Endodermal cell (in vitro differentiated cells): ENCODE data around the gene CCDC82. TPM values are rescaled to one million over a fixed set of nuclear protein-coding genes. Genes with fewer than 3 reads are reported as not detected.

Experiments
- DNase-seq: peaks from one replicate; pipeline ENCODE4 v3.0.0-alpha.2; 2017
- H3K27ac ChIP-seq: 2 replicates; pipeline ENCODE4 v1.5.1; 2013; ENCODE audit warnings: mild to moderate bottlenecking, low read depth, low read length, moderate library complexity
- H3K27me3 ChIP-seq: 2 replicates; pipeline ENCODE4 v1.6.1; 2013; ENCODE audit warnings: mild to moderate bottlenecking, low read length, moderate library complexity; ENCODE audit not compliant: insufficient read depth, control insufficient read depth, poor library complexity, severe bottlenecking
- H3K36me3 ChIP-seq: 2 replicates; pipeline ENCODE4 v1.7.0; 2013; ENCODE audit warnings: mild to moderate bottlenecking, low read length, moderate library complexity; ENCODE audit not compliant: control insufficient read depth, insufficient read depth
- H3K4me1 ChIP-seq: one replicate; pipeline ENCODE4 v1.7.0; 2013; ENCODE audit warnings: low read length; ENCODE audit not compliant: control insufficient read depth, insufficient read depth
- H3K4me3 ChIP-seq: 2 replicates; pipeline ENCODE4 v1.5.1; 2013; ENCODE audit warnings: mild to moderate bottlenecking, low read length, moderate library complexity
- H3K9ac ChIP-seq: 2 replicates; pipeline ENCODE4 v1.6.1; 2013; ENCODE audit warnings: mild to moderate bottlenecking, low read length, moderate library complexity; ENCODE audit not compliant: poor library complexity, severe bottlenecking; ENCODE audit errors: extremely low read depth
- H3K9me3 ChIP-seq: 2 replicates; pipeline ENCODE4 v1.6.1; 2013; ENCODE audit warnings: mild to moderate bottlenecking, low read length, moderate library complexity; ENCODE audit not compliant: control insufficient read depth
- H3K27ac Mint-ChIP-seq: 2 replicates; pipeline ENCODE4 v1.8.0; 2020; ENCODE audit warnings: mixed read lengths
- H3K27me3 Mint-ChIP-seq: 2 replicates; pipeline ENCODE4 v1.8.0; 2021; ENCODE audit warnings: mild to moderate bottlenecking, mixed read lengths; ENCODE audit not compliant: insufficient read depth
- H3K36me3 Mint-ChIP-seq: 2 replicates; pipeline ENCODE4 v1.8.0; 2020; ENCODE audit warnings: low read depth, mixed read lengths
- H3K4me1 Mint-ChIP-seq: 2 replicates; pipeline ENCODE4 v1.8.0; 2020; ENCODE audit warnings: mixed read lengths
- H3K4me3 Mint-ChIP-seq: 2 replicates; pipeline ENCODE4 v1.8.0; 2020; ENCODE audit warnings: mild to moderate bottlenecking, moderate library complexity, mixed read lengths
- H3K9me3 Mint-ChIP-seq: 2 replicates; pipeline ENCODE4 v1.8.0; 2020; ENCODE audit warnings: mild to moderate bottlenecking, mixed read lengths
- WGBS, 2 experiments: methylation state at CpG; one replicate each; pipeline versions ENCODE4 v1.1.5 to v1.1.7; 2013; ENCODE audit warnings: missing lambda C conversion rate in 2 of 2, mixed read lengths in 1 of 2; ENCODE audit not compliant: insufficient coverage in 1 of 2, insufficient read length in 1 of 2; 5-methylcytosine and 5-hydroxymethylcytosine counted together
- total RNA-seq, 2 donors: library from RNA; stranded (reverse); fragmentation: NEBNext Ultra II Directional in 1 of 2; extraction: Animal tissue kit (Norgen Biotek cat#: 25700) in 1 of 2; gene quantifications; 2 replicates in 1 of 2; 3 replicates in 1 of 2; pipeline ENCODE4 v1.2.1, GENCODE V29; 2021
- TF ChIP-seq, protein P1 (sequence below): fragments of 200-600 bp; sonication (generic); conservative IDR thresholded peaks from 2 replicates; pipeline ENCODE4 v1.5.0; 2021; ENCODE audit warnings: antibody characterized with exemption, mild to moderate bottlenecking

The CCDC82 gene
- total RNA-seq, 2 donors from 2014 or later: 16.3 to 25.7 TPM

DNA sequence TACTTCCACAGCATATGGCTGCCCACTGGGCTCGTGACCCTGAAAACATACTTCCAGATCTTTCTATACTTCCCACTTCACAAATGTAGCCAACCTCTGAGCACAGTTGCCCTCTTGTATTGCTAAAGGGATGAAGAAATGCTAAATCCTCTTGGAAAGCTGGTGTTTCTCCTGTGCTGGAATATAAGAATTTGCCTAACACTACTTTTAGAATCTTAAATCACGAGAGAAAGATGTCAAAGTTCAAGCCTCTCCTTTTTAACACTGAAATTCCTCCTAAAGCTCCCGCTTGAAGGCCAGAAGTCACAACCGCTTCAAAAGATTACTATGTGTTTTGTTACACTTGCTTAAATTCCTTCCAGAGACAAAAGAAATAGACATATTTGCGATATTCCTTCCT lies 68.6 kb downstream of the CCDC82 start:
- Mint-ChIP-seq H3K27ac (no peak overlapping the region), H3K36me3 (peaks cover 3% of the 10 kb centered on the region), H3K4me1 (peaks cover 34% of the 10 kb centered on the region), H3K9me3 (no peaks in the 10 kb centered on the region), H3K4me3 (no peak overlapping the region), H3K27me3 (no peaks in the 10 kb centered on the region)
- no peak for DNase-seq
- no peaks in the 10 kb centered on the region for H3K9me3 ChIP-seq
- peaks cover 10% of the 10 kb centered on the region for H3K4me1 ChIP-seq
- H3K4me3 ChIP-seq: no peak overlapping the region
- H3K36me3 ChIP-seq: no peaks in the 10 kb centered on the region
- 87 to 91% methylated on average over 3 to 5 of the region's 5 CpGs for WGBS, 2 experiments
- H3K9ac ChIP-seq: no peak overlapping the region
- no peaks in the 10 kb centered on the region for H3K27me3 ChIP-seq
- TF ChIP-seq, protein P1, sequence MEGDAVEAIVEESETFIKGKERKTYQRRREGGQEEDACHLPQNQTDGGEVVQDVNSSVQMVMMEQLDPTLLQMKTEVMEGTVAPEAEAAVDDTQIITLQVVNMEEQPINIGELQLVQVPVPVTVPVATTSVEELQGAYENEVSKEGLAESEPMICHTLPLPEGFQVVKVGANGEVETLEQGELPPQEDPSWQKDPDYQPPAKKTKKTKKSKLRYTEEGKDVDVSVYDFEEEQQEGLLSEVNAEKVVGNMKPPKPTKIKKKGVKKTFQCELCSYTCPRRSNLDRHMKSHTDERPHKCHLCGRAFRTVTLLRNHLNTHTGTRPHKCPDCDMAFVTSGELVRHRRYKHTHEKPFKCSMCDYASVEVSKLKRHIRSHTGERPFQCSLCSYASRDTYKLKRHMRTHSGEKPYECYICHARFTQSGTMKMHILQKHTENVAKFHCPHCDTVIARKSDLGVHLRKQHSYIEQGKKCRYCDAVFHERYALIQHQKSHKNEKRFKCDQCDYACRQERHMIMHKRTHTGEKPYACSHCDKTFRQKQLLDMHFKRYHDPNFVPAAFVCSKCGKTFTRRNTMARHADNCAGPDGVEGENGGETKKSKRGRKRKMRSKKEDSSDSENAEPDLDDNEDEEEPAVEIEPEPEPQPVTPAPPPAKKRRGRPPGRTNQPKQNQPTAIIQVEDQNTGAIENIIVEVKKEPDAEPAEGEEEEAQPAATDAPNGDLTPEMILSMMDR: no peak
- no peak overlapping the region for H3K27ac ChIP-seq

DNA sequence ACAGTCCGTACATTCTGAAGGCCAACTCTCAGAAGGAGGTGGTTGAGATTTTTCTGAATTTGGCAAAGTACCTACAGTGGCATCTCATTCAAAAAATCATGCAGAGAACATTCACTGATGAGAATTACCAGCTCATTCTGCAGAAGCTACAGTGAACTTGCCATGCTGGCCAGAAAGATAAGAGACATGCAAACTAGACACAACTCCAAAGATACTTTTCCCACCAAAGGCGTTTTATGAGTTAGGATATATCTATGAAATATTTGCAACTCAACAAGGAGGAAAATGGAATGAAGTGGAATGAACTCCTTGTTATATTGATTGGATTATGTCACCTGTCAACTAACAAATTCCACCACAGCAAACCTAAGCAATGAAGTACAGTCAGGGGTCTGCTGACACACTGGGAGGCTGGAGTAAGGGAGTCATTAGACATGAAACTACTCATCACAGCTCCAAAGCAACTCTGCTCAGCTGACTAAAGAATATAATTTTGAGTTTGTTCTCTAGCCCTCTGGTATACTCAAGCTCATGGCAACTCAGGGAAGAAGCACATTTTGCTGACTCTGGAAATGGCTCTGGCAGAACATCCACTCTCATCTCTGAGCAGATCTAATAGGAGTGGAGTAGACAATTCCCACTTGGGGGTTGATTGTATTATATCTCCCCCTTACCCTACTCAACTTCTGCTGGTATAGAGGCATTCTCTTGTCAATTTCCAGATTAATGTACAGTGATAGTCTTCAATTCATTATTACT lies 69.6 kb downstream of the CCDC82 start:
- 90 to 100% methylated on average over 1 to 2 of the region's 2 CpGs for WGBS, 2 experiments
- Histone ChIP-seq H3K36me3 (no peaks in the 10 kb centered on the region), H3K4me3 (no peak overlapping the region), H3K9me3 (no peaks in the 10 kb centered on the region), H3K27me3 (no peaks in the 10 kb centered on the region), H3K27ac (no peak overlapping the region), H3K9ac (no peak overlapping the region), H3K4me1 (peaks cover 10% of the 10 kb centered on the region)
- Mint-ChIP-seq H3K4me3 (no peak overlapping the region), H3K36me3 (peaks cover 3% of the 10 kb centered on the region), H3K9me3 (no peaks in the 10 kb centered on the region), H3K27ac (no peak overlapping the region), H3K4me1 (peaks cover 27% of the 10 kb centered on the region), H3K27me3 (no peaks in the 10 kb centered on the region)
- TF ChIP-seq, protein P1: no peak
- no peak for DNase-seq

DNA sequence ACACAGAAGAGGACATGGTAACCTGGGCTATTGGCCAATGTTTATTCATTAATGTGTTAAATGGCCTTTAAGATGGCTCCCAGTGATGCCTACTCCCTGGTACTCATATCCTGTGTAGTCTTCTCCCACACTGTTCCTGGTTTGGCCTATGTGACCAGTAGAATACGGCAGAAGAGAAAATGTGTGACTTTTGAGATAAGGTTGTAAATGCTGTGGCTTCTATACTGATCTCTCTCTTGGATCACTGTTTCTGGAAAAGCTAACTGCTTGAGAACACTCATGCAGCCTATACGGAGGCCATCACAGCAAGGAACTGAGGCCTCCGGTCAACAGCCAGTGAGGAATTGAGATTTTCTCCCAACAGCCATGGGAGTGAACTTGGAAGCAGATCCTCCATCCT lies 70.9 kb downstream of the CCDC82 start:
- no peaks in the 10 kb centered on the region for H3K9me3 Mint-ChIP-seq
- H3K27ac ChIP-seq: no peak overlapping the region
- no peak overlapping the region for H3K27ac Mint-ChIP-seq
- peaks cover 3% of the 10 kb centered on the region for H3K36me3 Mint-ChIP-seq
- no peak overlapping the region for H3K4me3 Mint-ChIP-seq
- no peaks in the 10 kb centered on the region for H3K9me3 ChIP-seq
- H3K36me3 ChIP-seq: no peaks in the 10 kb centered on the region
- TF ChIP-seq, protein P1: no peak
- H3K4me1 Mint-ChIP-seq: peaks cover 35% of the 10 kb centered on the region
- H3K4me3 ChIP-seq: no peak overlapping the region
- H3K27me3 ChIP-seq: no peaks in the 10 kb centered on the region
- WGBS, 2 experiments: 83 to 94% methylated on average over 2 to 3 of the region's 3 CpGs
- H3K4me1 ChIP-seq: peaks cover 10% of the 10 kb centered on the region
- DNase-seq: no peak
- no peak overlapping the region for H3K9ac ChIP-seq
- H3K27me3 Mint-ChIP-seq: no peaks in the 10 kb centered on the region
